Colonic mucosa (tissue), 4 donors: Measurements from ENCODE around the gene HTR2C. TPM values are rescaled to one million over a fixed set of nuclear protein-coding genes. Genes with fewer than 3 reads are reported as not detected.
"Not testable (repeated sequence)": the region's sequence is repeated elsewhere in the genome, so short reads cannot be mapped to it uniquely, and the experiment has no call there.

Experiments used
- DNase-seq: peaks from one replicate; pipeline ENCODE4 v3.0.0-alpha.2; 2020
- H3K27ac ChIP-seq: fragments of 200-600 bp; one replicate; pipeline ENCODE4 v1.8.0; 2021
- H3K27me3 ChIP-seq: fragments of 200-600 bp; one replicate; pipeline ENCODE4 v1.8.0; 2021
- H3K36me3 ChIP-seq: fragments of 200-600 bp; one replicate; pipeline ENCODE4 v1.8.0; 2021
- H3K4me1 ChIP-seq: fragments of 200-600 bp; one replicate; pipeline ENCODE4 v1.8.0; 2021; ENCODE audit warnings: mild to moderate bottlenecking
- H3K4me3 ChIP-seq: fragments of 200-600 bp; one replicate; pipeline ENCODE4 v1.8.0; 2021
- H3K9ac ChIP-seq, 2 donors: one replicate each; pipeline ENCODE4 v1.7.0; 2013; ENCODE audit warnings: control low read depth in 2 of 2, low read depth in 2 of 2, low read length in 2 of 2
- H3K9me3 ChIP-seq: fragments of 200-600 bp; one replicate; pipeline ENCODE4 v1.8.0; 2021
- CTCF ChIP-seq: fragments of 200-600 bp; IDR thresholded peaks from one replicate; pipeline ENCODE4 v1.8.0; 2022; ENCODE audit warnings: antibody characterized with exemption, mild to moderate bottlenecking
- intact Hi-C: fragments of 100-400 bp; cut with DNase I; formaldehyde crosslinking; loops from one replicate; pipeline ENCODE4 v1.14.1; 2022
- total RNA-seq, 2 donors: library from RNA; stranded (reverse); fragmentation: NEBNext Ultra II Directional in 1 of 2; extraction: Animal tissue kit (Norgen Biotek cat#: 25700) in 1 of 2; gene quantifications; one replicate each; pipeline ENCODE4 v1.2.1, GENCODE V29; 2021
- donor health status: healthy.
- donor health status: DM: no; HTN: no; CAD: no.
- donor health status: DM: no; HTN: no; CAD: no.

The HTR2C gene
- total RNA-seq, 2 donors from 2014 or later: not detected

DNA sequence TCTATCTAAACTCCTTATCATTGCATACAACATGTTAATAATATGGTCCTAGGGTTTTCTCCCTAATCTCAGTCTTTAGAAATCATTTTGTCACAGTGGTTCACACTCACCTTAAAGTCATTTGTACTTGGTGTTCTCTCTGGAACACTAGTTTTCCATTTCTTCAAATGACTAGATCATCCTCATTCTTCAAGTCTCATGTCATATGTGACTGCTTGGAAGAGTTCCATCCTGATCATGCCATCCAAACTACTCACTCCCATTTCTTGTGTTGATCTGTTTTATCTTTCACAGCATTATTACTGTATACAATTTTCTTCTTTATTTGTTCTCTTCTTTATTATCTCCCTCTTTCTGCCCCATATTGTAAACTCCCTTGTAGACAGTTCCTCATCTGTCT, 66.5 kb downstream of the HTR2C start:
- no peak for TF ChIP-seq CTCF
- no peak overlapping the region for H3K27ac ChIP-seq
- H3K27me3 ChIP-seq: no peaks in the 10 kb centered on the region
- no peak for DNase-seq
- intact Hi-C loops: no loop called here
- H3K9ac ChIP-seq: no peak overlapping the region
- no peaks in the 10 kb centered on the region for H3K4me1 ChIP-seq
- H3K36me3 ChIP-seq: no peaks in the 10 kb centered on the region
- H3K4me3 ChIP-seq: no peak overlapping the region
- no peaks in the 10 kb centered on the region for H3K9me3 ChIP-seq

DNA sequence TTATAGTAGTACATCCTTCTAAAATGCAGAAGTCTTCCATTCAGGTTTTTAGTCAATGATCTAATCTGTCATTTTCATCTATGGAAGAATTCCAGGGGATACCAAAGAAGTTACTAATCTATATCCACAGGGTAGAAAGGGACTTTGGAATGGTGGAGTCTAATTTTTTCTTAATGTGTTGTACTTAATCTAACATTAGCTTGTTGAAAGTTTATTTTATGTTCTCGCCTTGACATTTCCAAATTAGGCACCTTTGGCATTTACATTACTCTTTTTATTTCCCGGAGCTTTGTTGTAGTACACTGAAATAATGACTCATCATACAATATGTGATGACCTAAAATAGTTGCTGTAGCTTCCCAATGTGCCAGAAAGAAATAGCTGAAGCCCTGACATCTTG, 91.5 kb downstream of the HTR2C start:
- no peaks in the 10 kb centered on the region for H3K9me3 ChIP-seq
- no peak overlapping the region for H3K9ac ChIP-seq
- no peak overlapping the region for H3K27ac ChIP-seq
- no peak for TF ChIP-seq CTCF
- intact Hi-C loops: no loop called here
- no peak overlapping the region for H3K4me3 ChIP-seq
- H3K36me3 ChIP-seq: no peaks in the 10 kb centered on the region
- no peaks in the 10 kb centered on the region for H3K4me1 ChIP-seq
- DNase-seq: no peak
- H3K27me3 ChIP-seq: no peaks in the 10 kb centered on the region

- H3K36me3 ChIP-seq, H3K9ac ChIP-seq, H3K27ac ChIP-seq, H3K4me1 ChIP-seq, H3K9me3 ChIP-seq, DNase-seq, intact Hi-C loops, H3K27me3 ChIP-seq, H3K4me3 ChIP-seq: not testable (repeated sequence)
These were observed 116.6 kb downstream of the HTR2C start for GRCh38 chrX:114700533-114700932.

DNA sequence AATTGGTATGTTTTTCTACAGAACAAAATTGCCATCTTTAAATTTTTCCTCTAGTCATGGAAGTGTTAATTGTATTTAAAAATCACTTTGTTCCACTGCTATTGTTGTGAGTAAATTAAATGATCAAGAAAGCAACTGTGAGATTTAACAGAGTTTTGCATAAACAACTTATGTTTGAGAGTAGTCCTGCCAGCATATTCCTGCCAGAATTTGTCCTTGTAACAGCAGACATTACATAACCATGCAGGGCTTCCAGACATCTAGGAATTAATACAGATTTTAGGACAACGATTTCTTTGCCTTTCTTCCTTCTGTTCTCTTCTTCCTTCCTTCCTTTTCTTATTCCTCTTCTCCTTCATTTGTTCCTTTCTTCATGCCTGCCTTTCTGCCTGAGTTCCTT, 125.5 kb downstream of the HTR2C start:
- Histone ChIP-seq H3K9me3 (no peaks in the 10 kb centered on the region), H3K4me1 (no peaks in the 10 kb centered on the region), H3K36me3 (no peaks in the 10 kb centered on the region), H3K9ac (no peak overlapping the region), H3K4me3 (no peak overlapping the region), H3K27me3 (no peaks in the 10 kb centered on the region), H3K27ac (no peak overlapping the region)
- DNase-seq: no peak
- no peak for TF ChIP-seq CTCF
- intact Hi-C loops: no loop called here

DNA sequence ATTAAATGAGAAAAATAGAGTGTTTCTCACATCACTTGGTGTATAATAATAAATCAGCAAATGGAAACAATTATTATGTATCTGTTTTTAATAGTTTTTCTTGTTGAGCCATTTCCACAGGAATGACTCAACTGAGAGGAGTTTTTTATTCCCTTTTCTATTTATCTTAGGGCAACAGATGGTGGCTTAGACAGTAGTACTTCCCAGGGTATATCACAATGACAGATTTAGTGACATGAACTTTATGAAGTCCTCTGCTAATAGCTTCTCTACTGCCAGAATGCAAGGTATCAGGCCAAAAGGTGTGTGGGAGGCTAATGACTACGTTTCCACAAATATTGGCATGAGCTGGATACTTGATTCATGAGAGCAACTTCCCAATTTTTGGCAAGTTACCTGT, 126.7 kb downstream of the HTR2C start:
- DNase-seq: no peak
- no peaks in the 10 kb centered on the region for H3K27me3 ChIP-seq
- no peak for TF ChIP-seq CTCF
- H3K36me3 ChIP-seq: no peaks in the 10 kb centered on the region
- no peaks in the 10 kb centered on the region for H3K4me1 ChIP-seq
- no peaks in the 10 kb centered on the region for H3K9me3 ChIP-seq
- no peak overlapping the region for H3K4me3 ChIP-seq
- no peak overlapping the region for H3K9ac ChIP-seq
- intact Hi-C loops: no loop called here
- no peak overlapping the region for H3K27ac ChIP-seq

DNA sequence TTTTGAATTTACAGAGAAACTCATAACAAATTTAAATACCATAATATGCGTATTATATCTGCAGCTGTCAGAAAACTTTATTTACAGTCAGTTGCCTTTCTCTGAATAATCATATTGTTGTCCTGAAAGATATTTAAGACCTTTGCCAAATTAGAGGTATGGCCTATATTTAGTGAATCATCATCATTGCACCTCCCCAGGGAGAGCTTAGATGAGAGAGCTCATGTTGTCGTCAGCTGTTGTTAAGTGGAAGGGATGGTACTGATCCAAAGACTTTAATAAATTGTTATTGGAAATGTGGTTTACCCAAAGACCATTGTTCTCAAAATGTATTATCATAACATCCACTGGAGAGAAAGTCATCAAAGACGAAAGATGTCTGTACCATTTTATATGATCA, 128.6 kb downstream of the HTR2C start:
- no peak for DNase-seq
- Histone ChIP-seq H3K9me3 (no peaks in the 10 kb centered on the region), H3K4me3 (no peak overlapping the region), H3K36me3 (no peaks in the 10 kb centered on the region), H3K27ac (no peak overlapping the region), H3K27me3 (no peaks in the 10 kb centered on the region), H3K4me1 (no peaks in the 10 kb centered on the region), H3K9ac (no peak overlapping the region)
- TF ChIP-seq CTCF: no peak
- intact Hi-C loops: no loop called here
